SK-N-SH (cell line): ENCODE results near the gene CFAP74.

Experiments used
- CTCF ChIP-seq: fragments of 200-600 bp; sonication (generic); IDR thresholded peaks from 2 replicates; pipeline ENCODE4 v1.6.1; 2017; ENCODE audit warnings: antibody characterized with exemption, mild to moderate bottlenecking, moderate library complexity
- EP300 ChIP-seq, 2 experiments: IDR thresholded peaks; 2 replicates each; pipeline versions ENCODE4 v1.4.0 to v1.6.1; 2012; ENCODE audit warnings: borderline replicate concordance in 1 of 2, low read depth in 1 of 2, low read length in 1 of 2
- GATA2 ChIP-seq: sonication (generic); formaldehyde crosslinking; IDR thresholded peaks from 2 replicates; pipeline ENCODE4 v1.5.0; 2020; ENCODE audit warnings: mild to moderate bottlenecking, missing genetic modification reagents
- JUND ChIP-seq: IDR thresholded peaks from 2 replicates; pipeline ENCODE4 v1.4.0; 2012
- NFIC ChIP-seq: IDR thresholded peaks from 2 replicates; pipeline ENCODE4 v1.4.0; 2012; ENCODE audit warnings: borderline replicate concordance
- NRF1 ChIP-seq: IDR thresholded peaks from 2 replicates; pipeline ENCODE4 v1.6.1; 2012; ENCODE audit warnings: low read depth, mild to moderate bottlenecking, low read length
- POLR2AphosphoS5 ChIP-seq: IDR thresholded peaks from 2 replicates; pipeline ENCODE4 v1.6.1; 2012; ENCODE audit warnings: low read depth, low read length
- RCOR1 ChIP-seq: fragments of 150-350 bp; IDR thresholded peaks from 2 replicates; pipeline ENCODE4 v1.6.1; 2017; ENCODE audit warnings: antibody characterized with exemption, low read length
- RFX5 ChIP-seq: IDR thresholded peaks from 2 replicates; pipeline ENCODE4 v1.6.1; 2012; ENCODE audit warnings: mild to moderate bottlenecking, improper control_type of control experiment, low read length
- SMC3 ChIP-seq: IDR thresholded peaks from 2 replicates; pipeline ENCODE4 v1.6.1; 2012; ENCODE audit warnings: low read depth, low read length, improper control_type of control experiment
- TAF1 ChIP-seq: IDR thresholded peaks from 2 replicates; pipeline ENCODE4 v1.6.1; 2012; ENCODE audit warnings: low read depth, mild to moderate bottlenecking, low read length, moderate library complexity, borderline replicate concordance
- TEAD4 ChIP-seq: IDR thresholded peaks from 2 replicates; pipeline ENCODE4 v1.4.0; 2012; ENCODE audit warnings: mild to moderate bottlenecking, borderline replicate concordance; ENCODE audit not compliant: insufficient read depth
- USF2 ChIP-seq: fragments of 150-350 bp; IDR thresholded peaks from 2 replicates; pipeline ENCODE4 v1.6.1; 2017; ENCODE audit warnings: antibody characterized with exemption, low read length, low read depth, borderline replicate concordance

GRCh38 chr1:2049225-2049717 is 45.7 kb upstream of the CFAP74 start:
- TF ChIP-seq CTCF (peak; percentile 28), RFX5 (no peak), GATA2 (CRISPR knock-in tag) (no peak), NRF1 (no peak), JUND (no peak), TAF1 (no peak), POLR2AphosphoS5 (no peak), RCOR1 (no peak), USF2 (no peak), TEAD4 (no peak), NFIC (no peak), EP300 (IDR thresholded peaks at IDR 0.05; ENCODE audit: borderline replicate concordance in 1 of 2, low read depth in 1 of 2, low read length in 1 of 2) (no peak), SMC3 (peak; percentile 15; the same call in 1 of the 2 replicates)
